Measurements from ENCODE around the gene ACTR5.

ACTR5 gene

DNA sequence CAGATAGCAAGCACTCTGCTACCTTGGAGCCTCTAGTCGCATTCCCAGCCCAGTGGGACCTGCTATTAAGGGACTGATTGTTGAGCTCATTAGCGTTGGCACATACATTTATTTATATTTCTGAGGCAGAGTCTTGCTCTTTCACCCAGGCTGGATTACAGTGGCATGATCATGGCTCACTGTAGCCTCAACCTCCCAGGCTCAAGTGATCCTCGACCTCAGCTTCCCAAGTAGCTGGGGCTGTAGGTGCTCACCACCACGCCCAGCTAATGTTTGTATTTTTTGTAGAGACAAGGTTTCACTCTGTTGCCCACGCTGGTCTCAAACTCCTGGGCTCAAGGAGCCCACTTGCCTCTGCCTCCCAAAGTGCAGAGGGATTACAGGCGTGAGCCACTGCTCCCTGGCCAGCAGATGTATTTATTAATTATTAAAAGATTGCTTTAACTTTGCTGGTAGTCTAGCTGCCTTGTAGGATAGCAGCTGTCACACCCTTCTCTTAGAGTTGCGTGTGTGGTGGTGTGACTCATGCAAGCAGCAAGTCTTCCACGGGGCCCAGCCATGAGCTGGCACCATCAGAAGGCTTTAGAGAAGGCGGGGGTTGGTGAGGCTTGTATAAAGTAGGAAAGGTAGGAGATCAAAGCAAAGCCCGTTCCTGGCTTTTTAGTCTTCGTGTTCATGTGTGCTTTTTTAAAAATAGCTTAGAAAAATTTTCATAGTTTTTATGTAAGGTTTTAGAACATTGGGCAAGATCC is 16.5 kb downstream of the ACTR5 start:
- no peak overlapping the region for H3K4me3 Mint-ChIP-seq
- no peaks in the 10 kb centered on the region for H3K27me3 Mint-ChIP-seq
- DNase-seq (ENCODE audit: low spot score in 2 of 2) (no peak), ATAC-seq (ENCODE audit: low read depth) (no peak)
- peaks cover 53% of the 10 kb centered on the region for H3K36me3 Mint-ChIP-seq
- H3K9me3 Mint-ChIP-seq, result no peaks in the 10 kb centered on the region
- H3K27ac Mint-ChIP-seq, result peak overlapping the region; percentile 40
- H3K4me1 Mint-ChIP-seq, result peaks cover 9% of the 10 kb centered on the region

DNA sequence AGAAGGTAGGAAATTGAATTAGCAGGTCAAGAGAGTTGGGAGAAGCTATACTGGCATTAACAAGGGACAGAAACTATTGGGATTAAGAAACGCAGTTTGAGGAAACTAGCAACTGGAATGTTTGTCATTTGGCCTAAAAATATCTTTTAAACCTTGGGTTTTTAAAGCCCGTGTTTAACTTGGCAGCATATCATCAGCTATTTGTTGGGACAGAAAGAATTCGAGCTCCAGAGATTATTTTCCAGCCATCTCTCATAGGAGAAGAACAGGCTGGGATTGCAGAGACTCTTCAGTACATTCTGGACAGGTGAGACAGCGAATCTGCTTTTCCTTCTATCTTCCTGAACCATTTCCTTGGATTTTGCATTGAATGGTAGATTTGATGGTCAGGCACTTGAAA is 17.8 kb downstream of the ACTR5 start:
- peaks cover 13% of the 10 kb centered on the region for H3K4me1 Mint-ChIP-seq
- no peak overlapping the region for H3K27ac Mint-ChIP-seq
- H3K27me3 Mint-ChIP-seq, result no peaks in the 10 kb centered on the region
- peaks cover 48% of the 10 kb centered on the region for H3K36me3 Mint-ChIP-seq
- H3K4me3 Mint-ChIP-seq, result no peak overlapping the region
- ATAC-seq (ENCODE audit: low read depth) (no peak), DNase-seq (ENCODE audit: low spot score in 2 of 2) (no peak)
- no peaks in the 10 kb centered on the region for H3K9me3 Mint-ChIP-seq

DNA sequence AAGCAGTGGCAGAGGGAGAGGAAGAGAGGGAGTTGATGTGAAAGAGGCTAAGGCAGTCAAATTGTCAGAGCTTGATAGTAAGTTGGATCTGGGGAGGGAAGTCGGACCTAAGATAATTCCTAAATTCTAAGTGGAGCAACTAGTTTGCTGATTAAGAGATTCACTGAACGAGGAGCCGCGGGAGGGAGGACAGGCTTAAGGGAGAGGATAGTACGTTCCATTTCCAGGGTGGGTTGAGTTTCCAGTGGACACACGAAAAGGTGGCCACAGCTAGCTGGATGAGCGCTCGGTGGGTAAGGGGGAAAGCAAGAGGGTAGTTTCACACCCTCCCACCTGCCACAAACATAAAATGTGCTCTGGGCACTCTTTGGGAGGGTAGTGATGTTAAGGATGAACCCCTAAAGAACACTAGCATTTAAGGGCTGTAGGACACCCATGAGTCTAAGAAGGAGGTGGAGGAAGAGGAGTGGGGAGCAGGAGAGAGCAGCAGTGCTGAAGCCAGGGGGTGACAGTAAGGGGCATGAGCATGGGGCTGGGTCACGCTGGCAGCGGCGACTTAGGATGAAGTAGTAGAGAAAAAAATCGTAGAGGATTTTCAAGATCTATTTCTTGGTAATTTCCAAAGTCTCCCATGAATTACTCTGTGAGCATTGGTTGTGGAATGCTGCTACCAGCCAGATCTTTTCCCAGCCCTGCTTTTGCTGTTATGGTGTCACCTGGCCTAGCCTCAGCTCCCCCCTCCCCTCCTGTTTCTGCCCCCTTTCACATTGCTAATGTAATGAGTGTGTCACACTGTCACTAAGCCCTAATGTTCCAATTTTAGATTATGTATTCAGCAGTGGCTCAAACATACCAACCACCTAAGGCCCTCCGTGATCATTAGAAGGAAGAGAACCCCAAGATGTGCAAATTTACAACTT is 21.4 kb downstream of the ACTR5 start:
- peaks cover 10% of the 10 kb centered on the region for H3K4me1 Mint-ChIP-seq
- H3K27ac Mint-ChIP-seq, result peak overlapping the region; percentile 25
- DNase-seq (ENCODE audit: low spot score in 2 of 2), result no peak
- no peak for ATAC-seq (ENCODE audit: low read depth)
- H3K9me3 Mint-ChIP-seq, result peaks cover 10% of the 10 kb centered on the region
- H3K36me3 Mint-ChIP-seq, result peaks cover 53% of the 10 kb centered on the region
- H3K27me3 Mint-ChIP-seq, result no peaks in the 10 kb centered on the region
- no peak overlapping the region for H3K4me3 Mint-ChIP-seq

DNA sequence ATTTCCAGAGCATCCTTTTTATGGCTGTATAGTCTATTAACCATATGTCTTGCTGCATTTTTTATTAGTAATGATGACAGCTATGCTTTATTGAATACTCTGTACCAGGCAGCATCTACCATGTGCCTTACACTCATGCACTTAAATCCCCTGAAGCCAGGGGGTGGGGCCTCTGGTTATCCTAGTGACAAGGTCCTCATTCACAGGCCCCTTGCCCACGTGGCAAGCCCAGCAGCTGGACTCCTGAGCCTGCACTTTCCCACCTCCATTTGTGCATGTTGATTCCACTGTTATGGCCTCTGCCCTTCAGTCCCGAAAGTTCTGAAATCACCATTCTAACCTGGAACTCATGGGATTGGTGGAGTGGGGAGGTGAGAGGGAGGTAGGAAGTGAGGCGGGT is 22.3 kb downstream of the ACTR5 start:
- Mint-ChIP-seq H3K4me1 (peaks cover 10% of the 10 kb centered on the region), H3K4me3 (no peak overlapping the region), H3K36me3 (peaks cover 53% of the 10 kb centered on the region), H3K27me3 (no peaks in the 10 kb centered on the region), H3K9me3 (peaks cover 10% of the 10 kb centered on the region), H3K27ac (no peak overlapping the region)
- DNase-seq (ENCODE audit: low spot score in 2 of 2) (no peak), ATAC-seq (ENCODE audit: low read depth) (no peak)

DNA sequence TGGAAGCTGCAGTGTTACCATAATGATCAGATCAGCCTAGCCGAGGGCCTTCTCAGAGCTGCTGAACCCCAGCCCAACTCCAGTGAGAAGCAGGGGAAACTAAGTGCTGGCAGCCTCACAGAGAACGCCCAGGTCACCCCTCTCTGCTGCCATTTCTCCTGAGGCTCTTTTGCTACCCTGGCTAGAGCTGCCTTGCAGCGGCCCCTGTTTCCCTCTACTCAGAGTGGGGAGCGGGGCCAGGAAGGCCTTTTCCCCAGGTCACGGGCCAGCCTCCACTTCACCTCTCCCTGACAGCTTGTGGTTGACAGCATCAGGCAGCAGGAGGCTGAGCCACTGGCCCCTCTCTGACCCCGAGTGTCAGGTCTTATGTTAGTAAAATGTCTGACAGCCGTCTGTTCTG is 22.7 kb downstream of the ACTR5 start:
- DNase-seq (ENCODE audit: low spot score in 2 of 2) (no peak), ATAC-seq (ENCODE audit: low read depth) (no peak)
- H3K27me3 Mint-ChIP-seq, result no peaks in the 10 kb centered on the region
- H3K36me3 Mint-ChIP-seq, result peaks cover 48% of the 10 kb centered on the region
- no peak overlapping the region for H3K27ac Mint-ChIP-seq
- peaks cover 10% of the 10 kb centered on the region for H3K4me1 Mint-ChIP-seq
- H3K9me3 Mint-ChIP-seq, result peaks cover 10% of the 10 kb centered on the region
- H3K4me3 Mint-ChIP-seq, result no peak overlapping the region

DNA sequence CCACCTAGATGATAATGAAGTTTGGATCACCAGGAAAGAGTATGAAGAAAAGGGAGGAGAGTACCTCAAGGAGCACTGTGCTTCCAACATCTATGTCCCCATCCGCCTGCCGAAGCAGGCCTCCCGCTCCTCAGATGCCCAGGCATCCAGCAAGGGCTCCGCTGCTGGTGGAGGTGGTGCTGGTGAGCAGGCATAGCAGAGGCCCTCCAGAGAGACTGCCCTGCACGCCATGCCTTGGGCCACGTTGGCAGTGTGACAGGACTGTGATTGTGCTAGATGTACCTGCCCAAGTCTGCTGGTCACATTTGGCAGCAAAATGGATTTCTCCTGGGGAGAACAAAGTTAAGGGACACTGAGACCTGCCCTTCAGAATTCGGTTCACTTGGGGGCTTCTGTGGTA is 23.4 kb downstream of the ACTR5 start:
- DNase-seq (ENCODE audit: low spot score in 2 of 2), result no peak
- Mint-ChIP-seq H3K27ac (no peak overlapping the region), H3K4me1 (peaks cover 10% of the 10 kb centered on the region), H3K27me3 (no peaks in the 10 kb centered on the region), H3K4me3 (no peak overlapping the region), H3K36me3 (peaks cover 46% of the 10 kb centered on the region), H3K9me3 (peaks cover 10% of the 10 kb centered on the region)
- no peak for ATAC-seq (ENCODE audit: low read depth)

DNA sequence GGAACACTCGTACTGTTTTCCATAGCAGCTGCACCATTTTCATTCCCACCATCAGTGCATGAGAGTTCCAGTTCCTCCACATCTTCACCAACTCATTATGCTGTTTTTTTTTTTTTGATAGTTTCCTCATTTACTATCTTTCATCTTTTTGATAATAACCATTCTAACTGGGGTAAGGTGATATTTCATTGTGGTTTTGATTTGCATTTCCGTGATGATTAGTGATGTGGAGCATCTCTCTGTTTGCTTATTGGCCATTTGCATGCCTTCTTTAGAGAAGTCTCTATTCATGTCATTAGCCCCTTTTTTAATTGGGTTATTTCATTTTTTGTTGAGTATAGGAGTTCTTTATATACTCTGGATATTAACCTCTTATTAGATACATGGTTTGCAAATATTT is 25.9 kb downstream of the ACTR5 start:
- peaks cover 10% of the 10 kb centered on the region for H3K9me3 Mint-ChIP-seq
- H3K36me3 Mint-ChIP-seq, result peaks cover 39% of the 10 kb centered on the region
- peaks cover 9% of the 10 kb centered on the region for H3K4me1 Mint-ChIP-seq
- H3K27me3 Mint-ChIP-seq, result no peaks in the 10 kb centered on the region
- peak; percentile 74 for ATAC-seq (ENCODE audit: low read depth)
- no peak overlapping the region for H3K4me3 Mint-ChIP-seq
- peak overlapping the region; percentile 1 for H3K27ac Mint-ChIP-seq
- DNase-seq (ENCODE audit: low spot score in 2 of 2), result no peak

DNA sequence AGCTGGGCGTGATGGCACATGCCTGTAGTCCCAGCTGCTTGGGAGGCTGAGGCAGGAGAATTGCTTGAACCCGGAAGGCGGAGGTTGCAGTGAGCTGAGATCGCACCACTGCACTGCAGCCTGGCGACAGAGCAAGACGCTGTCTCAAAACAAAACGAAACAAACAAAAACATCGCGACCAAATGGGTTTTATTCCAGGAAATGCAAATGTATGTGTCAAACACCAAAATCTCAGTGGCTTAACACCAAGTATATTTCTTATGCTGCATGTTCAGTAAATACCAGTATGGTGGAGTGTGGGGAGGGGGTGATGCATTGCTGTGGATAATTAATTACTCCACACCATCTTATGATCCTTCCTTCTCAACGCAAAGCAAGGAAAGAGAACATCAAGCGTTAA is 28.1 kb downstream of the ACTR5 start:
- H3K36me3 Mint-ChIP-seq, result peaks cover 24% of the 10 kb centered on the region
- peak overlapping the region; percentile 58 for H3K4me3 Mint-ChIP-seq
- no peaks in the 10 kb centered on the region for H3K27me3 Mint-ChIP-seq
- H3K4me1 Mint-ChIP-seq, result no peaks in the 10 kb centered on the region
- H3K9me3 Mint-ChIP-seq, result peaks cover 10% of the 10 kb centered on the region
- ATAC-seq (ENCODE audit: low read depth) (peak; percentile 53), DNase-seq (ENCODE audit: low spot score in 2 of 2) (no peak)
- peak overlapping the region; percentile 35 for H3K27ac Mint-ChIP-seq

DNA sequence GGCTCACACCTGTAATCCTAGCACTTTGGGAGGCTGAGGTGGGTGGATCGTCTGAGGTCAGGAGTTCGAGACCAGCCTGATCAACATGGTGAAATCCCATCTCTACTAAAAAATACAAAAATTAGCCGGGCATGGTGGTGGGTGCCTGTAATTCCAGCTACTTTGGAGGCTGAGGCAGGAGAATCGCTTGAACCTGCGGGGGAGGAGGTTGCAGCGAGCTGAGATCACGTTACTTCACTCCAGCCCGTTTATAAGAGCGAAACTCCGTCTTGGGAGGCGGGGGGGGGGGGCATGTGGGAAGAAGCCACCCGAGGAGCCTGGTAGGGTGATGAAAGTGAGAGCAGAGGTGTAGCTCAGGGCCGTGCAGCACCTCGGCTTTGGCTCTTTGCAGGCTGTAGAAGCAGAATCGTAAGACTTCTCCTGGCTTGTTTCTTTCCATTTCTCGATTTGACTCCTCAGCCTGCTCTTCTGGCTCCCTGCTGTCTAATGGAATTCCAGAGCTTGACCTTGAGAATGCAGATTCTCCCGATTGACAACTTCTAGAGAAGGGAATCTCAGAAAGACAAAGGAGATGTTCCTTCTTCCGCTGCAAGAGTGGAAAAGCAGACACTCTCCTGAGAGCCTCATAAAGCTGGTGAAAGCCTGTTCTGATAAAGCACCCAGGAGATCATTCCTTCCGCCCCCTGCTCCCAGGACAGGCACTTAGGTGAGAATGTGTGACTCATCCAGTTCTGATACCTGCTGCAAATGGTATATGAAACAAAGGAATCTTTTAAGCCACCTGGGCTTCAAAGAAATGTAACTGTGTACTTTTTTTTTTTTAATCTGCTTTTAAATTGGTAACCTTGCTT is 31.2 kb downstream of the ACTR5 start:
- H3K4me1 Mint-ChIP-seq, result no peaks in the 10 kb centered on the region
- H3K27ac Mint-ChIP-seq, result no peak overlapping the region
- ATAC-seq (ENCODE audit: low read depth) (no peak), DNase-seq (ENCODE audit: low spot score in 2 of 2) (no peak)
- no peak overlapping the region for H3K4me3 Mint-ChIP-seq
- H3K36me3 Mint-ChIP-seq, result peaks cover 3% of the 10 kb centered on the region
- H3K9me3 Mint-ChIP-seq, result no peaks in the 10 kb centered on the region
- no peaks in the 10 kb centered on the region for H3K27me3 Mint-ChIP-seq

DNA sequence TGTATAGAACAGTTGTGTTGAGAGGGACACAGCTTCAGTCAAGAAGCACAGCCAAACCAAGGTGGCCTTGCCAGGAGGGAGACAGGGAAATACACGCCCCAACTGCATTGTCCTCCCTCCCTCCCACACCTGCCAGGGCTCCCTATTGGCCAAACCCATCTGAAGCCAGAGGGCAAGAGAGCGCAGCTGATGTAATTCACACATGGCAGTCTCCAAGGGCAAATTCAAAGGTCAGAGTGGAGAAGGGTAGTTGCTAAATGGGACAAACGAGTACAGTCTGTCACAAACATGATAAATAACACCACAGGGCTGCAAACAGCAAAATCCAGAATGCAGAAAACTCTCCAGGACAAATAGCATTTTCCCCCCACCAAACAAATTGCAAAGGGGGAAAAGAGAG is 34.0 kb downstream of the ACTR5 start:
- Mint-ChIP-seq H3K9me3 (no peaks in the 10 kb centered on the region), H3K36me3 (no peaks in the 10 kb centered on the region), H3K27me3 (no peaks in the 10 kb centered on the region), H3K4me1 (no peaks in the 10 kb centered on the region), H3K4me3 (no peak overlapping the region), H3K27ac (no peak overlapping the region)
- ATAC-seq (ENCODE audit: low read depth) (no peak), DNase-seq (ENCODE audit: low spot score in 2 of 2) (no peak)

DNA sequence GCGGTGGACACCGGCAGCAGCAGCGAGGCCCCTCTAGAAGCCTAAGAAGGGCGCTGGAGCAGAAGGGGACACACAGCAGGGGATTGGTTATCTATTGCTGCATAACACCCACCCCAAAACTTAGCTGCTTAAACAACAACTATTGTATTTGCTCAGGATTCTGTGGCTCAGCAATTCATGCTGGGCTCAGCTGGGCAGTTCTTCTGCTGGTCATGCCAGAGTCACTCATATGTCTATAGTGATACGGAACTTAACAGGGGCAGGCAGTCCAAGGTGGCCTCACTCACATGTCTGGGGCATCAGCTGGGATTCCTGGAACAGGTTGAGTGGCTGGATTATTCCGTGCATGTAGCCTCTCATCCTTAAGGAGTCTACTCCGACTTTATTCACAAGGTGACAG is 39.6 kb downstream of the ACTR5 start:
- no peak for DNase-seq (ENCODE audit: low spot score in 2 of 2)
- Mint-ChIP-seq H3K4me1 (peaks cover 8% of the 10 kb centered on the region), H3K9me3 (no peaks in the 10 kb centered on the region), H3K27me3 (no peaks in the 10 kb centered on the region), H3K4me3 (no peak overlapping the region), H3K27ac (no peak overlapping the region), H3K36me3 (no peaks in the 10 kb centered on the region)
- no peak for ATAC-seq (ENCODE audit: low read depth)

DNA sequence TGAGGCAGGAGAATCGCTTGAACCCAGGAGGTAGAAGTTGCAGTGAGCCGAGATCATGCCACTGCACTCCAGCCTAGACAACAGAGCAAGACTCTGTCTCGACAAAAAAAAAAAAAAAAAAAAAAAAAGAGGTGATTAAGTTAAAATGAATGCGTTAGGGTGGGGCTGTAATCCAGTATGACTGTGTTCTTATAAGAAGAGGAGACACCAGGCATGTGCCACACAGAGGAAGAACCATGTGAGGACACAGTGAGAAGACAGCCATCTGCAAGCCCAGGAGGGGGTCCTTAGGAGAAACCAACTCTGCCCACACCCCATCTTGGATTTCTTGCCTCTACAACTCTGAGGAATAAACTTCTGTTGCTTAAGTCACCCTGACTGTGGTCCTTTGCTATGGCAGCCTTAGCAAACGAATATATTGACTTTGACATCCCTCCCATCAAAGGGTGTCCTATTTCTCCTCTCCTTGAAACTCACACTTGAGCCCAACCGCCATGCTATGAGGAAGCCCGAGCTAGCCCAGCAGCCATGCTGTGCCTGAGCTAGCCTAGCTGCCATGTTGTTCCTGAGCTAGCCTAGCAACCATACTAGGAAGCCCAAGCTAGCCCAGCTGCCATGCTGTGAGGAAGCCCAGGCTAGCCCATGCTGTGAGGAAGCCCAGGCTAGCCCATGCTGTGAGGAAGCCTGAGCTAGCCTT is 41.4 kb downstream of the ACTR5 start:
- H3K4me3 Mint-ChIP-seq, result no peak overlapping the region
- H3K36me3 Mint-ChIP-seq, result no peaks in the 10 kb centered on the region
- no peak for ATAC-seq (ENCODE audit: low read depth)
- DNase-seq (ENCODE audit: low spot score in 2 of 2), result no peak
- H3K27ac Mint-ChIP-seq, result no peak overlapping the region
- peaks cover 11% of the 10 kb centered on the region for H3K4me1 Mint-ChIP-seq
- no peaks in the 10 kb centered on the region for H3K27me3 Mint-ChIP-seq
- no peaks in the 10 kb centered on the region for H3K9me3 Mint-ChIP-seq

DNA sequence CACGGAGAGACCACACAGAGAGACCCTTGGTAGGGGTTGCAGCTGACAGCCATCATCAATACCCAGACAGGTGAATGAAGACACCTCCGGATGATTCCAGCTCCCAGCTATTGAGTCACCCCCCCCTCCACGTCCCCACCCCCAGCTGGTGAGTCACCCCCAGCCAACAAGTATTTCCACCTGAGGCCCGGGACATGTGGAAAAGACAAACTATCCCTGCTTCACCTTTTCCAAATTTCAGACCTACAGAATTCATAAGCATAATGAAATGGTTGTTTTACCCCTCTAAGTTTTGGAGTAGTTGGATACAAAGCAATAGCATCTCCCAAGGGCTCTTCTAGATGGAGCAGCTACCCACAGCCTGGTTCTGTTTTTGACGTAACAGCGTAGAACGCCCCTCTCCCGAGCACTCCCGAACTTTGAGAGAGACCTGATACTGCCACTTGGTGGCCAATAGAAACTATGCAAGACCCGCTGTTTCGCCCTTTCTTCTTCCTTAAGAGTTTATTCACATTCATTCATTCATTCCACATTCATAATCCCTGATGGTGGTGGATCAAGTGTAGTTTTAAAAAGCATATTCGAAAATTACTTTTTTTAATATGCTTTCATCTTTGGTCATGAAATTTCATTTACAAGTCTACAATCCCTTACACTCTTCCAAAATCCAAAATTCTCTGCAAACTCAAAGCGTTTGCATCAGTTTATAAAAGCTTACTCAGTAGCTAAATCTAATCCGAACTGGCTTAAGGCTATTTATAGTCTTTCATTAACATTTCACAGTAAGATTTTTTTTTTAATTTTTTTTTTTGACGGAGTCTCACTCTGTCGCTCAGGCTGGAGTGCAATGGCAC is 42.2 kb downstream of the ACTR5 start:
- H3K4me1 Mint-ChIP-seq, result peaks cover 11% of the 10 kb centered on the region
- H3K27me3 Mint-ChIP-seq, result no peaks in the 10 kb centered on the region
- peak; percentile 35 to 45 for DNase-seq (ENCODE audit: low spot score in 2 of 2)
- no peaks in the 10 kb centered on the region for H3K36me3 Mint-ChIP-seq
- peak overlapping the region; percentile 30 for H3K4me3 Mint-ChIP-seq
- H3K9me3 Mint-ChIP-seq, result no peaks in the 10 kb centered on the region
- H3K27ac Mint-ChIP-seq, result peak overlapping the region; percentile 28
- peak; percentile 74 for ATAC-seq (ENCODE audit: low read depth)

Data from memory B cell (primary cell).